Measurements from ENCODE around the gene MVD. TPM values are rescaled to one million over a fixed set of nuclear protein-coding genes. Genes with fewer than 3 reads are reported as not detected.

MVD gene
- total RNA-seq, 1 donor from 2014 or later = 78.1 TPM

DNA sequence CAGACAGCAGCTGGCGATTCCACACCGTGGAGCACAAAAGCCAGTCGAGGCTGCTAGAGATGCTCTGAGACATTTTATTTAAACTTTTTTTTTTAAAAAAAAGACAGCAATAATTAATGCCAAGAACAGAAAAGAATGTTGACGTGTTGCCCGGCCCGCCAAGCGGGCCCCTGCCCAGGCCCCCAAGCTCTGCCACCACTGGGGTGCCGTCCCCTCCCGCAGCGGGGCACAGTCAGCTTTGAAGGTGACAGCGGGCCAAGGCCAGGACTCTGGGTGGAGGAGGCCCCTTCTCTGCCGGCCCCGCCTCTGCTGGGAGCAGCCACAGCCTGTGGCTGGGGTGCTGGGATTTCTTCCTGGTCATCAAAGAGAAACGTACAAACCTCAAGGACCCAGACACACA, 33.5 kb upstream of the MVD start:
- Mint-ChIP-seq H3K36me3 (ENCODE audit: insufficient read depth) (peaks cover 2% of the 10 kb centered on the region), H3K9me3 (ENCODE audit: low read depth) (no peaks in the 10 kb centered on the region), H3K27me3 (no peaks in the 10 kb centered on the region), H3K4me1 (ENCODE audit: low read depth) (no peaks in the 10 kb centered on the region), H3K4me3 (ENCODE audit: low read depth) (no peak overlapping the region), H3K27ac (no peak overlapping the region)
- DNase-seq (ENCODE audit: low spot score, unreplicated experiment) = no peak
- TF ChIP-seq, protein P1, sequence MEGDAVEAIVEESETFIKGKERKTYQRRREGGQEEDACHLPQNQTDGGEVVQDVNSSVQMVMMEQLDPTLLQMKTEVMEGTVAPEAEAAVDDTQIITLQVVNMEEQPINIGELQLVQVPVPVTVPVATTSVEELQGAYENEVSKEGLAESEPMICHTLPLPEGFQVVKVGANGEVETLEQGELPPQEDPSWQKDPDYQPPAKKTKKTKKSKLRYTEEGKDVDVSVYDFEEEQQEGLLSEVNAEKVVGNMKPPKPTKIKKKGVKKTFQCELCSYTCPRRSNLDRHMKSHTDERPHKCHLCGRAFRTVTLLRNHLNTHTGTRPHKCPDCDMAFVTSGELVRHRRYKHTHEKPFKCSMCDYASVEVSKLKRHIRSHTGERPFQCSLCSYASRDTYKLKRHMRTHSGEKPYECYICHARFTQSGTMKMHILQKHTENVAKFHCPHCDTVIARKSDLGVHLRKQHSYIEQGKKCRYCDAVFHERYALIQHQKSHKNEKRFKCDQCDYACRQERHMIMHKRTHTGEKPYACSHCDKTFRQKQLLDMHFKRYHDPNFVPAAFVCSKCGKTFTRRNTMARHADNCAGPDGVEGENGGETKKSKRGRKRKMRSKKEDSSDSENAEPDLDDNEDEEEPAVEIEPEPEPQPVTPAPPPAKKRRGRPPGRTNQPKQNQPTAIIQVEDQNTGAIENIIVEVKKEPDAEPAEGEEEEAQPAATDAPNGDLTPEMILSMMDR (IDR thresholded peaks at IDR 0.05; ENCODE audit: unreplicated experiment) = no peak

DNA sequence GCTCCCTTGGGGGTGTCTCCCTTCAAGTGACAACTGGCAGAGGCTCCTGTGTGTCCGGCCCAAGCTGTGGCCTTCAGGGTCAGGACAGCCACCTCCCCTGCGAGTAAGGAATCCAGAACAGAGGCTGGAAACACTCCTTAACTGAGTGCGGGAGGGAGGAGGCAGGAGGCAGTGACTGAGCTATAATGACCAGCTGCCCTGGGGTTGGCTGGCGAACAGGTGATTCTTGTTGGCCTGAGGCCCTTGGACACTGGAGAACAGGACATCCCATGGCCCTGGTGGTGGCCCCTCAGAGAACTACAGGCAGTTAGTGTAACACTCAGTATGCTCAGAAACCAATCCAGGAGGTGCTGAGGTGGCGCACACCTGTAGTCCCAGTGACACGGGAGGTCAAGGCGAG, 32.9 kb upstream of the MVD start:
- H3K9me3 Mint-ChIP-seq (ENCODE audit: low read depth) = no peaks in the 10 kb centered on the region
- DNase-seq (ENCODE audit: low spot score, unreplicated experiment) = no peak
- H3K27ac Mint-ChIP-seq = no peak overlapping the region
- H3K27me3 Mint-ChIP-seq = peaks cover 3% of the 10 kb centered on the region
- TF ChIP-seq, protein P1 (IDR thresholded peaks at IDR 0.05; ENCODE audit: unreplicated experiment) = no peak
- peaks cover 2% of the 10 kb centered on the region for H3K36me3 Mint-ChIP-seq (ENCODE audit: insufficient read depth)
- no peak overlapping the region for H3K4me3 Mint-ChIP-seq (ENCODE audit: low read depth)
- H3K4me1 Mint-ChIP-seq (ENCODE audit: low read depth) = no peaks in the 10 kb centered on the region

DNA sequence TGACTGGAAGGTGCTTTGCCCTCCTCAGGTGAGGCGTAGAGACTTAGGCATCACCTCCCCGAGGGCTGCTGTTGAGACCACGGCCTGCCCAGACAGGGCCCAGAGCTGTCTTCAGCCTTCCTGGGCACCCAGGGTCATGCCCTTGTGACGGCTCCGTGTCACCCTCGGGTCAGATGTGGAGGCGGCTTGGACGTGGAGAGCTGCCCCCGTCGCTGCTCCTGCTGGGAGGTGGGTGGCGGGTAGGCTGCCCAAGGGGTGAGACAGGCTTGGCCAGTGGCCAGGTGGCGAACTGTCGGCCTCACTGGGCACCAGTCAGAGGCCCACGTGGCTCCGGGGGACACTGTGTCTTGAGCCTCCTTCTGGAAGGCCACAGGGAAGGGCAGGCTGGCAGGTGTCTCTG, 32.3 kb upstream of the MVD start:
- H3K36me3 Mint-ChIP-seq (ENCODE audit: insufficient read depth) = peaks cover 2% of the 10 kb centered on the region
- peaks cover 8% of the 10 kb centered on the region for H3K27me3 Mint-ChIP-seq
- DNase-seq (ENCODE audit: low spot score, unreplicated experiment) = no peak
- TF ChIP-seq, protein P1 (IDR thresholded peaks at IDR 0.05; ENCODE audit: unreplicated experiment) = no peak
- no peaks in the 10 kb centered on the region for H3K9me3 Mint-ChIP-seq (ENCODE audit: low read depth)
- H3K4me1 Mint-ChIP-seq (ENCODE audit: low read depth) = no peaks in the 10 kb centered on the region
- H3K4me3 Mint-ChIP-seq (ENCODE audit: low read depth) = no peak overlapping the region
- H3K27ac Mint-ChIP-seq = no peak overlapping the region

DNA sequence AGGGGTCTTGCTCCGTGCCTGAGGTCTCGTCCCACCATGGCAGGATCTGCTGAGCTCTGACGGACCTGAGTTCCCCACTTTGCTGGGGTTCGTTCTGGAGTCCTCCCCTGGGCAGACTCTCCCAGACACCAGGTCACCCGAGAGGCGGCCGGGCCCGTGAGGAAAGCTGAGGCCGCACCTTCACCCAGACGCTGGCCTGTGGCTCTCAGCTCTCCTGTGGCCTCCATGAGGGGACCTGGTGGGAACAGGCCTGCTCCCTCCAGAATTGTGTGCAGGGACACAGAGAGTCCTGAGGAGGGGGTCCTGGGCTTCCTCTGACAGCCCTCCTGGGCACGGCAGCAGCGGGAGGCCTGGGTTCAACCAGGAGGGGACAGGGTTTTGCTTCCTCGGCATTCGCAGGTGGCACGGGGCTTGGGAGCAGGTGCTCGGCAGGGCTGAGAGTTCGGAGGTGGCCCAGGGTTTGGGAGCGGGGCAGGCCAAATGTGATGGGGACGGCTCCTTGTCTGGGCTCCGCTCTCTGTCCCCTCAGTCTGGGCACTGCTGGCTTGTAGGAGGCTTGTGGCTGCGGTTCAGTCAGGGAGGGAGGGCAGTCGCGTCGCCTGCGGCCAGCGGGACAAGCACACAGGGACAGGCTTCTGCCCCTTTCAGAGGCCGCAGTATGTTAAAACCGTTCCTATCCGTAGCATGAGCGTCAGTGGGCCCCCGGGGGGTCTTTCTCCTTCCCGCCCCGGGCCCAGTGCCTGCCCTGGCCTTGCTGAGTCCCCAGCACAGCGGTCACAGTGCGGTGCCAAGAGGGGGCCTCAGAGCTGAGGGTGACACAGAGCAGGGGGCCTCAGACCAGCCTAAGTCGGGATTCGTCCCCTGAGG, 31.6 kb upstream of the MVD start:
- Mint-ChIP-seq H3K4me1 (ENCODE audit: low read depth) (no peaks in the 10 kb centered on the region), H3K27me3 (peaks cover 8% of the 10 kb centered on the region), H3K27ac (no peak overlapping the region), H3K4me3 (ENCODE audit: low read depth) (no peak overlapping the region), H3K36me3 (ENCODE audit: insufficient read depth) (peaks cover 2% of the 10 kb centered on the region), H3K9me3 (ENCODE audit: low read depth) (no peaks in the 10 kb centered on the region)
- TF ChIP-seq, protein P1 (IDR thresholded peaks at IDR 0.05; ENCODE audit: unreplicated experiment) = no peak
- DNase-seq (ENCODE audit: low spot score, unreplicated experiment) = no peak

DNA sequence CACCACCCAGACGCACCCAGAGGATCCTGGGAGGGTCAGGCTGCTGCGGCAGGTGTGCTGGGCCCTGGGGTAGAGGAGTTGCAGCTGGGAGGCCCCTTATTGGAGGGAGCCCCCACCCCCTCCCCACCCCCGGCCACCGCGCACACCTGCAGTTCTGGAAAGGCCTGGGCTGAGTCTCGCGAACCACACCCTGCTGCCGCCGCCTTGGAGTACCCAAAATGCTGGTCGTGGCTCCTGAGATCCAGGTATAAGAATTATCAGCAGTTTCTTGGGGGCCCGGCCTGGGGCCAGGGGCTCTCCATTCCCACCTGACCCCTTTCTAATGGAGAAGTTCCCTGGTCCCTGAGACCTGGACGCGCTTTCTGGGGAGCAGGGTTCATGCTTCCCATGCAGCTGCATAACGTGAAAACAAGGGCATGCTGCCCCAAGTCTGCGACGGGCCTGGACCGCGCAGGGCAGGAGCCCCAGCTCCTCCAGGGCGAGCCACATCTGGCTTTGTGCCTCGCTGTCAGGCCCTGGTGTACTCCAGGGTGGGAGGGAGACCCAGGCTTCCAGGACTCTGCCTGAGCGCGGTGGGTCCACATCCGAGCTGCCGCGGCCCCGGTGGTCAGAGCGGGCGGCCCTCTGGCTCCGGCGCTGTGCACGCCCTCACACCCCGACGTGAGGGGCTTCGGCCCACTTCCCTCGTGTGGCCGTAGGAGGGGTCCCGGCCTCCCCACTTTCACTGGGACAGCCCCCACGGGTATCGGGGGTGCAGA, 30.7 kb upstream of the MVD start:
- H3K9me3 Mint-ChIP-seq (ENCODE audit: low read depth) = no peaks in the 10 kb centered on the region
- H3K4me1 Mint-ChIP-seq (ENCODE audit: low read depth) = no peaks in the 10 kb centered on the region
- H3K4me3 Mint-ChIP-seq (ENCODE audit: low read depth) = no peak overlapping the region
- peaks cover 15% of the 10 kb centered on the region for H3K27me3 Mint-ChIP-seq
- peaks cover 2% of the 10 kb centered on the region for H3K36me3 Mint-ChIP-seq (ENCODE audit: insufficient read depth)
- TF ChIP-seq, protein P1 (IDR thresholded peaks at IDR 0.05; ENCODE audit: unreplicated experiment) = no peak
- no peak for DNase-seq (ENCODE audit: low spot score, unreplicated experiment)
- no peak overlapping the region for H3K27ac Mint-ChIP-seq
